ENCODE measurements around the gene DENND4B.

GRCh38 chr1:153963850-153964331 lies 17.4 kb upstream of the DENND4B start:
- no peak for TF ChIP-seq CTCF (IDR thresholded peaks at IDR 0.05)
- no peak for TF ChIP-seq POLR2A (IDR thresholded peaks at IDR 0.05)

Data from adrenal gland (tissue), 5 donors.